Prostate gland (tissue), 2 donors: ENCODE results near the gene FARP2. TPM values are rescaled to one million over a fixed set of nuclear protein-coding genes. Genes with fewer than 3 reads are reported as not detected.

ENCODE experiments used
- DNase-seq: peaks from one replicate; pipeline ENCODE4 v3.0.0-alpha.2; 2019; ENCODE audit warnings: low spot score
- H3K27ac ChIP-seq, 2 donors: fragments of 200-600 bp; sonication (generic); 2 replicates each; pipeline ENCODE4 v1.5.1; 2017 to 2019
- H3K27me3 ChIP-seq: fragments of 200-600 bp; sonication (generic); replicated peaks from 2 replicates; pipeline ENCODE4 v1.5.1; 2019; ENCODE audit not compliant: insufficient read depth
- H3K36me3 ChIP-seq, 2 donors: fragments of 200-600 bp; sonication (generic); 1 replicate in 1 of 2; 2 replicates in 1 of 2; pipeline versions ENCODE4 v1.5.1 to v1.8.1; 2017 to 2019
- H3K4me1 ChIP-seq: fragments of 200-600 bp; sonication (generic); replicated peaks from 2 replicates; pipeline ENCODE4 v1.5.1; 2019
- H3K4me3 ChIP-seq, 2 donors: fragments of 200-600 bp; sonication (generic); 2 replicates each; pipeline ENCODE4 v1.5.1; 2017 to 2019
- H3K9me3 ChIP-seq: fragments of 200-600 bp; sonication (generic); 2 replicates; pipeline ENCODE4 v1.5.1; 2017
- CTCF ChIP-seq, 4 experiments: fragments of 200-600 bp in 2 of 4; fragments of 450-650 bp in 2 of 4; sonication (generic) in 2 of 4; IDR thresholded peaks; 1 replicate in 3 of 4; 2 replicates in 1 of 4; pipeline ENCODE4 v1.5.1; 2016 to 2019; ENCODE audit warnings: antibody characterized with exemption in 4 of 4, mild to moderate bottlenecking in 2 of 4, moderate library complexity in 2 of 4
- POLR2A ChIP-seq: fragments of 450-650 bp; IDR thresholded peaks from one replicate; pipeline ENCODE4 v1.6.1; 2016; ENCODE audit warnings: antibody characterized with exemption, mild to moderate bottlenecking
- POLR2AphosphoS5 ChIP-seq: sonication (generic); formaldehyde crosslinking; IDR thresholded peaks from one replicate; pipeline ENCODE4 v1.6.1; 2017; ENCODE audit warnings: antibody characterized with exemption
- WGBS: methylation state at CpG from one replicate; pipeline ENCODE4 v1.1.5; 2018; 5-methylcytosine and 5-hydroxymethylcytosine counted together
- intact Hi-C: fragments of 100-400 bp; cut with DNase I; formaldehyde crosslinking; loops from one replicate; pipeline ENCODE4 v1.14.2; 2022
- total RNA-seq, 2 donors: library from RNA; depleted of rRNA; stranded (reverse); fragments of >200 nt; gene quantifications; one replicate each; pipeline ENCODE4 v1.1.0, GENCODE V29; 2016

Gene FARP2
- total RNA-seq, 2 donors from 2014 or later: 32.4 to 35.9 TPM

DNA sequence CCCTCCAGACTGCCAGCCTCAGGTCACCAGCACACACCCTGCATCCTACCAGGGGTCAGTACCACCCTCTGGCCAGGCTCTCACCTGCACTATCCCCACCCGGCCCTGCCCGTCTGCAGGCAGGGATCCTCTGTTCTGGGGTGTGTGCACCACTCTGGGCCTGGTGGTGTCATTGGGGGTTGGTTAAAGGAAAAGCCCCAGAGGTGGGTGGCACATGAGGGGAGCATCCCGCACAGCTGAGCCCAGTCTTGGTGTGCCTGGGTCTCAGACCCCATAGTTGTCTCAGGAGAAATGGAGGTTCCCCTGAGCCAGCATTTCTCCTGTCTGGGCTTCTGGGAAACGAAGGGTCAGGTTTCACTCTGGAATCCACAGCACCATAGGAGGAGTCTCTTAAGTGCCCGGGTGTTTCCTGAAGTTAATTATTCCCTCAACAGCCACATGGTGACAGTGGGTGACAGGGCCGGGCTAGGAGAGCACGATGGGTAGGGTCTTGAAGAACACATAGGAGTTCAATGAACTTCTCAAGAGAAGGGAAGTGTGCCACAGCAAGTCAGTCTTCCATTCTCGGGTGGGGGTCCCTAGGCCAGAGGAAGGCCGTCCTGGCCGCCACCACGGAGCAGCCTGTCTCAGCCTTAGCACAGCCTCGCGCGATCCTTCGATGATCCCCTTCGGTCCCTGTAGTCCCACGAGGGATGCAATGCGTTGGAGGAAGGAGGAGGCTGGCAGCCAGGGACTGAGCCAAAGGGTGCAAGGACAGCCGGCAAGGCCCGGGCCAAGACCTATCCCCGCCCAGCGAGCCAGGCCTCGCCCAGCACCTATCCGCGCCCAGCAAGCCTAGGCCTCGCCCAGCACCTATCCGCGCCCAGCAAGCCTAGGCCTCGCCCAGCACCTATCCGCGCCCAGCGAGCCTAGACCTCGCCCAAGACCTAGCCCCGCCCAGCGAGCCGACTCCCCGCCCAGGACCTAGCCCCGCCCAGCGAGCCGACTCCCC is 1.1 kb upstream of the FARP2 start:
- peak; percentile 89 for DNase-seq
- WGBS: 25% methylated on average over 34 of the region's 40 CpGs
- Histone ChIP-seq H3K27ac (peak overlapping the region; percentile 49 to 68), H3K4me1 (peaks cover 9% of the 10 kb centered on the region), H3K4me3 (no peak overlapping the region), H3K9me3 (no peaks in the 10 kb centered on the region), H3K27me3 (no peaks in the 10 kb centered on the region), H3K36me3 (peaks cover 4 to 11% of the 10 kb centered on the region in 2 donors)
- peak; percentile 28 for TF ChIP-seq POLR2A
- TF ChIP-seq POLR2AphosphoS5: no peak
- intact Hi-C loops: loop anchor here (5.0 to 10.0 kb wide), 2 partner anchors 83 to 150 kb away; partner anchors contain the start of gene STK25

GRCh38 chr2:241356871-241357260 is 781 bp downstream of the FARP2 start:
- intact Hi-C loops: loop anchor here (1.0 to 10.0 kb wide), 4 partner anchors 42 to 280 kb away; partner anchors contain the start of genes ATG4B, HDLBP, SEPTIN2 and STK25
- Histone ChIP-seq H3K4me1 (peaks cover 9% of the 10 kb centered on the region), H3K27ac (peak overlapping the region; percentile 86 to 88), H3K27me3 (no peaks in the 10 kb centered on the region), H3K9me3 (no peaks in the 10 kb centered on the region), H3K36me3 (no peaks in the 10 kb centered on the region), H3K4me3 (peak overlapping the region; percentile 85 to 91)
- TF ChIP-seq CTCF (IDR thresholded peaks at IDR 0.05) (no peak), POLR2AphosphoS5 (no peak), POLR2A (no peak)
- DNase-seq: no peak
- WGBS: 27% methylated on average over 5 of the region's 5 CpGs

DNA sequence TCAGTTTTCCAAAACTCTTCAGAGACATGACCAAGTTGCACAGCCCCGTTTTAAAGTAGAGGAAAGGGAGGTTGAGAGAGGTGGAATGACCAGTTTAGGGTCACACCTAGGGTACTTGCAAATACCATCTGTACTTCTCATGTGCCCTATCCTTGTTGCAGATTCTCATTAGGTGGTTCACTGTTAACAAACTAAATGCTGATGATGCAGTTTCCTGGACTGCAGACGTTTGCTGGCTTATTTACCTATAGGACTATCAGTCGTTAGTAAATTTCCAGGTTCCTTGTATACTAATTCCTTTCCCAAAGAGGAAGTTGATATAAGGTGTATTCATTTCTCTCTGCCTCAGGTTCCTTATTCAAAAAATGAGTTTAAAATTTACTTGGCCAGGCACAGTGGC is 1.4 kb downstream of the FARP2 start:
- H3K27me3 ChIP-seq: no peaks in the 10 kb centered on the region
- 64% methylated on average over 3 of the region's 3 CpGs for WGBS
- H3K9me3 ChIP-seq: no peaks in the 10 kb centered on the region
- peaks cover 9% of the 10 kb centered on the region for H3K4me1 ChIP-seq
- no peak overlapping the region for H3K27ac ChIP-seq
- no peak for DNase-seq
- H3K4me3 ChIP-seq: peak overlapping the region in 1 of 2 donors; percentile 91
- intact Hi-C loops: loop anchor here (2.0 to 10.0 kb wide), 3 partner anchors 85 to 279 kb away; partner anchors contain the start of genes ATG4B, STK25 and THAP4
- TF ChIP-seq POLR2AphosphoS5 (no peak), POLR2A (no peak), CTCF (IDR thresholded peaks at IDR 0.05) (no peak)
- no peaks in the 10 kb centered on the region for H3K36me3 ChIP-seq

- Histone ChIP-seq H3K4me1 (peaks cover 9% of the 10 kb centered on the region), H3K27ac (no peak overlapping the region), H3K27me3 (no peaks in the 10 kb centered on the region), H3K9me3 (no peaks in the 10 kb centered on the region), H3K36me3 (no peaks in the 10 kb centered on the region), H3K4me3 (no peak overlapping the region)
- intact Hi-C loops: loop anchor here (5.0 to 10.0 kb wide), 2 partner anchors 86 to 146 kb away; partner anchors contain the start of gene STK25
- TF ChIP-seq POLR2AphosphoS5 (no peak), CTCF (IDR thresholded peaks at IDR 0.05) (no peak), POLR2A (no peak)
- 91% methylated on average over 5 of the region's 5 CpGs for WGBS
- DNase-seq: no peak
Measured at GRCh38 chr2:241358470-241358869, 2.4 kb downstream of the FARP2 start.

DNA sequence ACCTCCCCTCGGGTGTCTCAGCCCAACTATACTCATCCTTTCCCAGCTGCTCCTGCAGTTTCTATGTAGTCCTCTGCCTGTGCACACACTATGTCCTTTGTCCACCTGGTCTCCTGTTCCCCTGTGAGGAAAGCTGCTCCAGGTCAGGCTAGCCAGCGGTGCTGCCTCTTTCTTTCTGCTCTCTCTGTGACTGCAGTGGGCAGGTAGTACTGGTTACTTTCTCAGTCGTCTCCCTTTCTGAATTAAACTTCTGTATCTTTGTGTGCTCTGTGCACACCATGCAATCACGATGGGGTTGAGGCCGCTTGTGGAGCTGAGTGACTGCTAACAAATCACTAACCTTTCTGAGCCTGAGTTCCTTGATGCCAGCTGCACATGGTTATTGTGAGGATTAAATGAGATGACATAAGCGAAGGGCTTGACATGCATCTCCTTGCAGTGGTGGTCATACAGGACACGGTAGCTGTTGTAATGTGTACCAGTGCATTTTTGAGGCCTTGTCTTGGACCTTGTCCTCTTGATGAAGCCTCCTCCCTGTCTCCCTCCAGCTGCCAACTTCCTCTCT is 3.5 kb downstream of the FARP2 start:
- no peaks in the 10 kb centered on the region for H3K36me3 ChIP-seq
- H3K4me3 ChIP-seq: no peak overlapping the region
- no peaks in the 10 kb centered on the region for H3K9me3 ChIP-seq
- DNase-seq: no peak
- no peaks in the 10 kb centered on the region for H3K27me3 ChIP-seq
- peaks cover 9% of the 10 kb centered on the region for H3K4me1 ChIP-seq
- intact Hi-C loops: loop anchor here (5.0 to 10.0 kb wide), 2 partner anchors 87 to 145 kb away; partner anchors contain the start of gene STK25
- TF ChIP-seq CTCF (IDR thresholded peaks at IDR 0.05) (no peak), POLR2AphosphoS5 (no peak), POLR2A (no peak)
- no peak overlapping the region for H3K27ac ChIP-seq
- 87% methylated on average over 7 of the region's 7 CpGs for WGBS
